ENCODE data around the gene NRCAM. TPM values are rescaled to one million over a fixed set of nuclear protein-coding genes. Genes with fewer than 3 reads are reported as not detected.
A peak's percentile ranks its signal among the peaks of the same experiment; 100 is the strongest.

NRCAM gene
- total RNA-seq, 1 experiment from 2014 or later: 19.2 TPM

- in situ Hi-C loops (cut with HindIII; ENCODE audit: low pct_unique_long_range_greater_than_20kb, low sequenced_read_pairs): no loop called here
- DNase-seq (ENCODE audit: low read depth, low spot score): no peak
Measured at GRCh38 chr7:108152198-108152597, 304.0 kb downstream of the NRCAM start.

- no peak for DNase-seq (ENCODE audit: low read depth, low spot score)
- in situ Hi-C loops (cut with HindIII; ENCODE audit: low pct_unique_long_range_greater_than_20kb, low sequenced_read_pairs): no loop called here
Measured at GRCh38 chr7:108149908-108150307, 306.3 kb downstream of the NRCAM start.

GRCh38 chr7:108149119-108149518 lies 307.1 kb downstream of the NRCAM start:
- in situ Hi-C loops (cut with HindIII; ENCODE audit: low pct_unique_long_range_greater_than_20kb, low sequenced_read_pairs): no loop called here
- DNase-seq (ENCODE audit: low read depth, low spot score): no peak

- DNase-seq (ENCODE audit: low read depth, low spot score): no peak
- in situ Hi-C loops (cut with HindIII; ENCODE audit: low pct_unique_long_range_greater_than_20kb, low sequenced_read_pairs): no loop called here
Measured at GRCh38 chr7:108147031-108147563, 309.1 kb downstream of the NRCAM start.

GRCh38 chr7:108146070-108146842 lies 310.0 kb downstream of the NRCAM start:
- DNase-seq (ENCODE audit: low read depth, low spot score): peak; percentile 93
- in situ Hi-C loops (cut with HindIII; ENCODE audit: low pct_unique_long_range_greater_than_20kb, low sequenced_read_pairs): no loop called here

- in situ Hi-C loops (cut with HindIII; ENCODE audit: low pct_unique_long_range_greater_than_20kb, low sequenced_read_pairs): no loop called here
- DNase-seq (ENCODE audit: low read depth, low spot score): no peak
Measured at GRCh38 chr7:108145401-108145800, 310.8 kb downstream of the NRCAM start.

GRCh38 chr7:108144931-108145330 lies 311.3 kb downstream of the NRCAM start:
- DNase-seq (ENCODE audit: low read depth, low spot score): no peak
- in situ Hi-C loops (cut with HindIII; ENCODE audit: low pct_unique_long_range_greater_than_20kb, low sequenced_read_pairs): no loop called here

GRCh38 chr7:108143658-108144420 lies 312.4 kb downstream of the NRCAM start:
- in situ Hi-C loops (cut with HindIII; ENCODE audit: low pct_unique_long_range_greater_than_20kb, low sequenced_read_pairs): no loop called here
- DNase-seq (ENCODE audit: low read depth, low spot score): peak; percentile 18

- DNase-seq (ENCODE audit: low read depth, low spot score): peak; percentile 96
- in situ Hi-C loops (cut with HindIII; ENCODE audit: low pct_unique_long_range_greater_than_20kb, low sequenced_read_pairs): no loop called here
Measured at GRCh38 chr7:108142675-108143259, 313.5 kb downstream of the NRCAM start.

- peak; percentile 16 for DNase-seq (ENCODE audit: low read depth, low spot score)
- in situ Hi-C loops (cut with HindIII; ENCODE audit: low pct_unique_long_range_greater_than_20kb, low sequenced_read_pairs): no loop called here
Measured at GRCh38 chr7:108142180-108142579, 314.1 kb downstream of the NRCAM start.

GRCh38 chr7:108140671-108141070 lies 315.6 kb downstream of the NRCAM start:
- no peak for DNase-seq (ENCODE audit: low read depth, low spot score)
- in situ Hi-C loops (cut with HindIII; ENCODE audit: low pct_unique_long_range_greater_than_20kb, low sequenced_read_pairs): no loop called here

GRCh38 chr7:108138911-108139310 lies 317.3 kb downstream of the NRCAM start:
- peak; percentile 45 for DNase-seq (ENCODE audit: low read depth, low spot score)
- in situ Hi-C loops (cut with HindIII; ENCODE audit: low pct_unique_long_range_greater_than_20kb, low sequenced_read_pairs): no loop called here

GRCh38 chr7:108137993-108138392 lies 318.2 kb downstream of the NRCAM start:
- in situ Hi-C loops (cut with HindIII; ENCODE audit: low pct_unique_long_range_greater_than_20kb, low sequenced_read_pairs): no loop called here
- no peak for DNase-seq (ENCODE audit: low read depth, low spot score)

GRCh38 chr7:108137040-108137439 lies 319.2 kb downstream of the NRCAM start:
- in situ Hi-C loops (cut with HindIII; ENCODE audit: low pct_unique_long_range_greater_than_20kb, low sequenced_read_pairs): no loop called here
- DNase-seq (ENCODE audit: low read depth, low spot score): no peak

- in situ Hi-C loops (cut with HindIII; ENCODE audit: low pct_unique_long_range_greater_than_20kb, low sequenced_read_pairs): no loop called here
- DNase-seq (ENCODE audit: low read depth, low spot score): no peak
Measured at GRCh38 chr7:108136191-108136688, 320.0 kb downstream of the NRCAM start.

- no peak for DNase-seq (ENCODE audit: low read depth, low spot score)
- in situ Hi-C loops (cut with HindIII; ENCODE audit: low pct_unique_long_range_greater_than_20kb, low sequenced_read_pairs): no loop called here
Measured at GRCh38 chr7:108135446-108136190, 320.6 kb downstream of the NRCAM start.

GRCh38 chr7:108134486-108134885 lies 321.8 kb downstream of the NRCAM start:
- in situ Hi-C loops (cut with HindIII; ENCODE audit: low pct_unique_long_range_greater_than_20kb, low sequenced_read_pairs): no loop called here
- DNase-seq (ENCODE audit: low read depth, low spot score): no peak

All from SK-MEL-5 (cell line).